WTC11 (cell line): ENCODE measurements around the gene TTC7B. TPM values are rescaled to one million over a fixed set of nuclear protein-coding genes. Genes with fewer than 3 reads are reported as not detected.

Experiments
- ATAC-seq: fragments of 200-7000 bp; cut with Tn5 transposase; 2 replicates; pipeline ENCODE4 v1.10.0; 2021; ENCODE audit warnings: mild to moderate bottlenecking, moderate library complexity
- CTCF ChIA-PET: fragments of 300-600 bp; sonication (Branson Sonifier 250); formaldehyde crosslinking; loops from one replicate; lab custom pipeline; 2021; ENCODE audit warnings: antibody characterized with exemption; lab: Charles Lee
- POLR2A ChIA-PET: fragments of 350-600 bp; sonication (Branson Sonifier 250); formaldehyde crosslinking; loops from one replicate; lab custom pipeline; 2021; ENCODE audit warnings: antibody characterized with exemption; lab: Charles Lee
- DNase-seq: peaks from one replicate; pipeline ENCODE4 v3.0.0; 2021; ENCODE audit warnings: low spot score
- H3K27ac Mint-ChIP-seq: 2 replicates; pipeline ENCODE4 v1.8.0; 2021; ENCODE audit warnings: mixed read lengths
- H3K27me3 Mint-ChIP-seq: 2 replicates; pipeline ENCODE4 v1.8.0; 2021; ENCODE audit warnings: low read depth, mild to moderate bottlenecking, moderate library complexity, mixed read lengths
- H3K36me3 Mint-ChIP-seq: 2 replicates; pipeline ENCODE4 v1.8.0; 2021; ENCODE audit warnings: mixed read lengths
- H3K4me1 Mint-ChIP-seq: 2 replicates; pipeline ENCODE4 v1.8.0; 2022; ENCODE audit warnings: mixed read lengths
- H3K4me3 Mint-ChIP-seq: 2 replicates; pipeline ENCODE4 v1.8.0; 2021; ENCODE audit warnings: mild to moderate bottlenecking, moderate library complexity, mixed read lengths
- H3K9me3 Mint-ChIP-seq: 2 replicates; pipeline ENCODE4 v1.8.0; 2021; ENCODE audit warnings: mixed read lengths
- ATF3 ChIP-seq: sonication (generic); formaldehyde crosslinking; conservative IDR thresholded peaks from 2 replicates; pipeline ENCODE4 v1.8.1; 2022; ENCODE audit warnings: mild to moderate bottlenecking, missing genetic modification reagents
- CREB1 ChIP-seq: sonication (generic); formaldehyde crosslinking; IDR thresholded peaks from 2 replicates; pipeline ENCODE4 v1.8.0; 2023; ENCODE audit warnings: mild to moderate bottlenecking, missing genetic modification reagents
- CREM ChIP-seq: sonication (generic); formaldehyde crosslinking; IDR thresholded peaks from 2 replicates; pipeline ENCODE4 v1.8.1; 2022; ENCODE audit warnings: mild to moderate bottlenecking, missing genetic modification reagents, moderate library complexity
- IRF1 ChIP-seq: sonication (generic); formaldehyde crosslinking; IDR thresholded peaks from 2 replicates; pipeline ENCODE4 v1.8.0; 2023; ENCODE audit warnings: missing genetic modification reagents
- NFATC4 ChIP-seq: fragments of 250-450 bp; sonication (Bioruptor Pico); IDR thresholded peaks from 2 replicates; pipeline ENCODE4 v1.9.0; 2021; ENCODE audit warnings: mild to moderate bottlenecking
- NFE2L1 ChIP-seq: sonication (generic); formaldehyde crosslinking; IDR thresholded peaks from 2 replicates; pipeline ENCODE4 v1.8.1; 2023; ENCODE audit warnings: missing genetic modification reagents
- NR3C1 ChIP-seq: sonication (generic); formaldehyde crosslinking; conservative IDR thresholded peaks from 2 replicates; pipeline ENCODE4 v1.8.1; 2023; ENCODE audit warnings: low read depth, mild to moderate bottlenecking, missing genetic modification reagents
- OVOL2 ChIP-seq: fragments of 250-450 bp; sonication (Bioruptor Pico); IDR thresholded peaks from 2 replicates; pipeline ENCODE4 v1.9.0; 2021; ENCODE audit warnings: mild to moderate bottlenecking, borderline replicate concordance
- PRRX2 ChIP-seq: fragments of 250-450 bp; sonication (Bioruptor Pico); IDR thresholded peaks from 2 replicates; pipeline ENCODE4 v1.8.0; 2021; ENCODE audit warnings: mild to moderate bottlenecking
- SOX15 ChIP-seq: fragments of 250-450 bp; sonication (Bioruptor Pico); IDR thresholded peaks from 2 replicates; pipeline ENCODE4 v1.9.0; 2021; ENCODE audit warnings: mild to moderate bottlenecking
- SP1 ChIP-seq: sonication (generic); formaldehyde crosslinking; conservative IDR thresholded peaks from 2 replicates; pipeline ENCODE4 v1.8.1; 2022; ENCODE audit warnings: missing genetic modification reagents
- STAT6 ChIP-seq: sonication (generic); formaldehyde crosslinking; conservative IDR thresholded peaks from 2 replicates; pipeline ENCODE4 v1.8.1; 2023; ENCODE audit warnings: mild to moderate bottlenecking, low read depth, missing genetic modification reagents, moderate library complexity
- TEAD1 ChIP-seq: sonication (generic); formaldehyde crosslinking; IDR thresholded peaks from 2 replicates; pipeline ENCODE4 v1.8.0; 2022; ENCODE audit warnings: mild to moderate bottlenecking, missing genetic modification reagents
- TEAD4 ChIP-seq: sonication (generic); formaldehyde crosslinking; IDR thresholded peaks from 2 replicates; pipeline ENCODE4 v1.8.0; 2022; ENCODE audit warnings: mild to moderate bottlenecking, missing genetic modification reagents
- ZNF232 ChIP-seq: sonication (generic); formaldehyde crosslinking; IDR thresholded peaks from 2 replicates; pipeline ENCODE4 v1.8.0; 2022; ENCODE audit warnings: mild to moderate bottlenecking, missing genetic modification reagents
- ZNF317 ChIP-seq: sonication (generic); formaldehyde crosslinking; IDR thresholded peaks from 2 replicates; pipeline ENCODE4 v1.8.1; 2023; ENCODE audit warnings: low read depth, mild to moderate bottlenecking, moderate library complexity, missing genetic modification reagents, borderline replicate concordance
- total RNA-seq: library from RNA; stranded (reverse); gene quantifications from 3 replicates; pipeline ENCODE4 v1.2.3, GENCODE V29; 2021
- TF ChIP-seq, protein P1 (sequence below): sonication (generic); formaldehyde crosslinking; IDR thresholded peaks from 2 replicates; pipeline ENCODE4 v1.8.1; 2023; ENCODE audit warnings: mild to moderate bottlenecking, missing genetic modification reagents, borderline replicate concordance
- TF ChIP-seq, protein P2 (sequence below): sonication (generic); formaldehyde crosslinking; IDR thresholded peaks from 2 replicates; pipeline ENCODE4 v1.8.1; 2023; ENCODE audit warnings: mild to moderate bottlenecking, missing genetic modification reagents
- TF ChIP-seq, protein P3 (sequence below): sonication (generic); formaldehyde crosslinking; IDR thresholded peaks from 2 replicates; pipeline ENCODE4 v1.8.1; 2022; ENCODE audit warnings: low read depth, missing genetic modification reagents, borderline replicate concordance
- TF ChIP-seq, protein P4 (sequence below): sonication (generic); formaldehyde crosslinking; IDR thresholded peaks from 2 replicates; pipeline ENCODE4 v1.8.0; 2022; ENCODE audit warnings: mild to moderate bottlenecking, missing genetic modification reagents

TTC7B gene
- total RNA-seq, 1 experiment from 2014 or later, result 27.6 TPM

DNA sequence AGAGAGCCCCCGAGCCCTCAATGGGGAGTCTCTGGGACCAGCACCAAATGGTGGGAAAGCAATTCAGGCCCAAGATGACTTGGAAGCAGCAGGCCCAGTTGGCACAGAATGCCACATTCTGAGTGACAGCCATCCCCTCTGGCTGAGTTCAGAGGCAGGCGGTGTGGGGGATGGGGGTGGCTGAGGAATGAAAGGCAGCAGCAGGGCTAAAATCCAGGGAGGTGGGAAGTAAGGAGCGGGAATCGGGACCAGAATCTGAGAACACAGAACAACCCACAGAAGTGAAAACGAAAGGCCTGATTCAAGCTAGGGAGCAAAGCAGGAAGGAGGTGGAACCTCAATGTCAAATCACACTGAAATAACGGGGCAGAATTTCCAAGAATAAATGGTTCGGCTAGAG is 248.2 kb downstream of the TTC7B start (continued):
- TF ChIP-seq, protein P1, sequence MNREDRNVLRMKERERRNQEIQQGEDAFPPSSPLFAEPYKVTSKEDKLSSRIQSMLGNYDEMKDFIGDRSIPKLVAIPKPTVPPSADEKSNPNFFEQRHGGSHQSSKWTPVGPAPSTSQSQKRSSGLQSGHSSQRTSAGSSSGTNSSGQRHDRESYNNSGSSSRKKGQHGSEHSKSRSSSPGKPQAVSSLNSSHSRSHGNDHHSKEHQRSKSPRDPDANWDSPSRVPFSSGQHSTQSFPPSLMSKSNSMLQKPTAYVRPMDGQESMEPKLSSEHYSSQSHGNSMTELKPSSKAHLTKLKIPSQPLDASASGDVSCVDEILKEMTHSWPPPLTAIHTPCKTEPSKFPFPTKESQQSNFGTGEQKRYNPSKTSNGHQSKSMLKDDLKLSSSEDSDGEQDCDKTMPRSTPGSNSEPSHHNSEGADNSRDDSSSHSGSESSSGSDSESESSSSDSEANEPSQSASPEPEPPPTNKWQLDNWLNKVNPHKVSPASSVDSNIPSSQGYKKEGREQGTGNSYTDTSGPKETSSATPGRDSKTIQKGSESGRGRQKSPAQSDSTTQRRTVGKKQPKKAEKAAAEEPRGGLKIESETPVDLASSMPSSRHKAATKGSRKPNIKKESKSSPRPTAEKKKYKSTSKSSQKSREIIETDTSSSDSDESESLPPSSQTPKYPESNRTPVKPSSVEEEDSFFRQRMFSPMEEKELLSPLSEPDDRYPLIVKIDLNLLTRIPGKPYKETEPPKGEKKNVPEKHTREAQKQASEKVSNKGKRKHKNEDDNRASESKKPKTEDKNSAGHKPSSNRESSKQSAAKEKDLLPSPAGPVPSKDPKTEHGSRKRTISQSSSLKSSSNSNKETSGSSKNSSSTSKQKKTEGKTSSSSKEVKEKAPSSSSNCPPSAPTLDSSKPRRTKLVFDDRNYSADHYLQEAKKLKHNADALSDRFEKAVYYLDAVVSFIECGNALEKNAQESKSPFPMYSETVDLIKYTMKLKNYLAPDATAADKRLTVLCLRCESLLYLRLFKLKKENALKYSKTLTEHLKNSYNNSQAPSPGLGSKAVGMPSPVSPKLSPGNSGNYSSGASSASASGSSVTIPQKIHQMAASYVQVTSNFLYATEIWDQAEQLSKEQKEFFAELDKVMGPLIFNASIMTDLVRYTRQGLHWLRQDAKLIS (CRISPR knock-in tag), result no peak
- TF ChIP-seq IRF1 (CRISPR knock-in tag), result no peak

DNA sequence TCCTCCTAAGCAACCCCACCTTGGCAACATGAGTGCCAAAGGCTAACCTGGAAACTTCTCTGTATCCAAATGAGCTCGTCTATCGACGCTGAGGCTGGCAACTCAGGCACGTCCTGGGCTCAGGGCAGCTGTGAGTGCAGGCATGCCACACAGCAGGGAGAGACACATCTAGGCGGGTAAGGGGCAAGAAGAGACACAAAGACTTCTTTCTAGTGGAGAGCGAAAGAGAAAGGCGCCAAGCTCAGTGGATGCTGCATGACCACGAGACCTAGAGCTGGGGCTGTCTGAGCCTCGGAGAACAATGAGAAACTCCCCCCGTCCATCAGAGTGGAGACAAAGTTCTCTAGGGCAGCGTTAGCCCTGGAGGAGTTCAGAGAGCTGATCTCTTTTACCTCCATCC is 249.0 kb downstream of the TTC7B start:
- TF ChIP-seq SOX15 (CRISPR knock-in tag) (no peak), SP1 (no peak), PRRX2 (no peak), CREM (no peak), ATF3 (CRISPR knock-in tag) (no peak), STAT6 (CRISPR knock-in tag) (no peak), NFATC4 (CRISPR knock-in tag) (no peak), NFE2L1 (CRISPR knock-in tag) (no peak), ZNF317 (CRISPR knock-in tag) (no peak), ZNF232 (CRISPR knock-in tag) (no peak), OVOL2 (CRISPR knock-in tag) (no peak), TEAD1 (CRISPR knock-in tag) (no peak), TEAD4 (no peak), CREB1 (CRISPR knock-in tag) (no peak), NR3C1 (CRISPR knock-in tag) (no peak)
- TF ChIP-seq, protein P2, sequence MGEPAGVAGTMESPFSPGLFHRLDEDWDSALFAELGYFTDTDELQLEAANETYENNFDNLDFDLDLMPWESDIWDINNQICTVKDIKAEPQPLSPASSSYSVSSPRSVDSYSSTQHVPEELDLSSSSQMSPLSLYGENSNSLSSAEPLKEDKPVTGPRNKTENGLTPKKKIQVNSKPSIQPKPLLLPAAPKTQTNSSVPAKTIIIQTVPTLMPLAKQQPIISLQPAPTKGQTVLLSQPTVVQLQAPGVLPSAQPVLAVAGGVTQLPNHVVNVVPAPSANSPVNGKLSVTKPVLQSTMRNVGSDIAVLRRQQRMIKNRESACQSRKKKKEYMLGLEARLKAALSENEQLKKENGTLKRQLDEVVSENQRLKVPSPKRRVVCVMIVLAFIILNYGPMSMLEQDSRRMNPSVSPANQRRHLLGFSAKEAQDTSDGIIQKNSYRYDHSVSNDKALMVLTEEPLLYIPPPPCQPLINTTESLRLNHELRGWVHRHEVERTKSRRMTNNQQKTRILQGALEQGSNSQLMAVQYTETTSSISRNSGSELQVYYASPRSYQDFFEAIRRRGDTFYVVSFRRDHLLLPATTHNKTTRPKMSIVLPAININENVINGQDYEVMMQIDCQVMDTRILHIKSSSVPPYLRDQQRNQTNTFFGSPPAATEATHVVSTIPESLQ (CRISPR knock-in tag), result no peak
- TF ChIP-seq, protein P3, sequence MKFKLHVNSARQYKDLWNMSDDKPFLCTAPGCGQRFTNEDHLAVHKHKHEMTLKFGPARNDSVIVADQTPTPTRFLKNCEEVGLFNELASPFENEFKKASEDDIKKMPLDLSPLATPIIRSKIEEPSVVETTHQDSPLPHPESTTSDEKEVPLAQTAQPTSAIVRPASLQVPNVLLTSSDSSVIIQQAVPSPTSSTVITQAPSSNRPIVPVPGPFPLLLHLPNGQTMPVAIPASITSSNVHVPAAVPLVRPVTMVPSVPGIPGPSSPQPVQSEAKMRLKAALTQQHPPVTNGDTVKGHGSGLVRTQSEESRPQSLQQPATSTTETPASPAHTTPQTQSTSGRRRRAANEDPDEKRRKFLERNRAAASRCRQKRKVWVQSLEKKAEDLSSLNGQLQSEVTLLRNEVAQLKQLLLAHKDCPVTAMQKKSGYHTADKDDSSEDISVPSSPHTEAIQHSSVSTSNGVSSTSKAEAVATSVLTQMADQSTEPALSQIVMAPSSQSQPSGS (CRISPR knock-in tag), result no peak
- TF ChIP-seq, protein P4, sequence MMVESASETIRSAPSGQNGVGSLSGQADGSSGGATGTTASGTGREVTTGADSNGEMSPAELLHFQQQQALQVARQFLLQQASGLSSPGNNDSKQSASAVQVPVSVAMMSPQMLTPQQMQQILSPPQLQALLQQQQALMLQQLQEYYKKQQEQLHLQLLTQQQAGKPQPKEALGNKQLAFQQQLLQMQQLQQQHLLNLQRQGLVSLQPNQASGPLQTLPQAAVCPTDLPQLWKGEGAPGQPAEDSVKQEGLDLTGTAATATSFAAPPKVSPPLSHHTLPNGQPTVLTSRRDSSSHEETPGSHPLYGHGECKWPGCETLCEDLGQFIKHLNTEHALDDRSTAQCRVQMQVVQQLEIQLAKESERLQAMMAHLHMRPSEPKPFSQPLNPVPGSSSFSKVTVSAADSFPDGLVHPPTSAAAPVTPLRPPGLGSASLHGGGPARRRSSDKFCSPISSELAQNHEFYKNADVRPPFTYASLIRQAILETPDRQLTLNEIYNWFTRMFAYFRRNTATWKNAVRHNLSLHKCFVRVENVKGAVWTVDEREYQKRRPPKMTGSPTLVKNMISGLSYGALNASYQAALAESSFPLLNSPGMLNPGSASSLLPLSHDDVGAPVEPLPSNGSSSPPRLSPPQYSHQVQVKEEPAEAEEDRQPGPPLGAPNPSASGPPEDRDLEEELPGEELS (CRISPR knock-in tag), result no peak
- H3K27ac Mint-ChIP-seq, result no peak overlapping the region
- no peak for ATAC-seq
- DNase-seq, result no peak
- H3K4me3 Mint-ChIP-seq, result no peak overlapping the region
- CTCF ChIA-PET, result interaction anchor here (0.6 to 2.6 kb wide), 3 partner anchors 188 to 192 kb away, joined by 3 to 8 read pairs (median 3); no protein-coding TSS in a partner anchor
- H3K9me3 Mint-ChIP-seq, result no peaks in the 10 kb centered on the region
- H3K36me3 Mint-ChIP-seq, result no peaks in the 10 kb centered on the region
- H3K27me3 Mint-ChIP-seq, result no peaks in the 10 kb centered on the region
- POLR2A ChIA-PET, result no interaction called here
- peaks cover 22% of the 10 kb centered on the region for H3K4me1 Mint-ChIP-seq
